T1000 (cell line): Measurements from ENCODE around the gene MRM3.
"Not testable (repeated sequence)": the region's sequence is repeated elsewhere in the genome, so short reads cannot be mapped to it uniquely, and the experiment has no call there.

Source experiments
- DNase-seq: peaks from one replicate; lab custom pipeline; 2025; ENCODE audit warnings: mixed read lengths; lab: John Stamatoyannopoulos, UW

The MRM3 gene

GRCh38 chr17:781805-782731 lies at the start of gene MRM3, which contains the start of gene GLOD4:
MRM3 (plus strand) TSS chr17:782353; CDS start chr17:782379, 26 bp downstream.
GLOD4 (minus strand) TSS chr17:782280; CDS start chr17:782255, 25 bp downstream.
- DNase-seq: peak; percentile 86

GRCh38 chr17:732902-733720 lies 49.0 kb upstream of the MRM3 start:
- no peak for DNase-seq

- DNase-seq: no peak
Observed at GRCh38 chr17:733743-734142, 48.4 kb upstream of the MRM3 start.

- DNase-seq: no peak
Observed at GRCh38 chr17:737561-738113, 44.5 kb upstream of the MRM3 start.

- no peak for DNase-seq
Observed at GRCh38 chr17:740240-741017, 41.7 kb upstream of the MRM3 start.

GRCh38 chr17:742147-742793 lies 39.9 kb upstream of the MRM3 start:
- no peak for DNase-seq

GRCh38 chr17:743139-743538 lies 39.0 kb upstream of the MRM3 start:
- DNase-seq: no peak

GRCh38 chr17:744937-745336 lies 37.2 kb upstream of the MRM3 start:
- DNase-seq: no peak

GRCh38 chr17:745406-745805 lies 36.7 kb upstream of the MRM3 start:
- DNase-seq: no peak

- no peak for DNase-seq
Observed at GRCh38 chr17:746181-746580, 36.0 kb upstream of the MRM3 start.

- DNase-seq: no peak
Observed at GRCh38 chr17:746783-747629, 35.1 kb upstream of the MRM3 start.

GRCh38 chr17:748604-749003 lies 33.5 kb upstream of the MRM3 start:
- DNase-seq: not testable (repeated sequence)

GRCh38 chr17:749359-749758 lies 32.8 kb upstream of the MRM3 start:
- DNase-seq: not testable (repeated sequence)

- DNase-seq: no peak
Observed at GRCh38 chr17:750431-751037, 31.6 kb upstream of the MRM3 start.

- no peak for DNase-seq
Observed at GRCh38 chr17:751269-752001, 30.7 kb upstream of the MRM3 start.

- peak; percentile 89 for DNase-seq
Observed at GRCh38 chr17:752002-752619, 30.0 kb upstream of the MRM3 start, which contains the start of gene GEMIN4. GEMIN4 (minus strand) TSS chr17:752264; CDS start chr17:752142, 122 bp downstream.

GRCh38 chr17:752620-753219 lies 29.4 kb upstream of the MRM3 start:
- no peak for DNase-seq

GRCh38 chr17:753418-753817 lies 28.7 kb upstream of the MRM3 start:
- no peak for DNase-seq
